HepG2 (cell line): Measurements from ENCODE around the gene MIGA2. TPM values are rescaled to one million over a fixed set of nuclear protein-coding genes. Genes with fewer than 3 reads are reported as not detected.

Experiments
- ATF7 ChIP-seq, 2 experiments: fragments of 450-650 bp in 1 of 2; sonication (generic) in 1 of 2; formaldehyde crosslinking in 1 of 2; IDR thresholded peaks; 2 replicates each; pipeline versions ENCODE4 v1.4.0 to v1.6.1; 2016 to 2020; ENCODE audit warnings: antibody characterized with exemption in 1 of 2, mild to moderate bottlenecking in 1 of 2, missing genetic modification reagents in 1 of 2
- BRD4 ChIP-seq: sonication (generic); formaldehyde crosslinking; IDR thresholded peaks from 2 replicates; pipeline ENCODE4 v1.4.0; 2020; ENCODE audit warnings: missing genetic modification reagents
- DMTF1 ChIP-seq: sonication (generic); formaldehyde crosslinking; IDR thresholded peaks from 2 replicates; pipeline ENCODE4 v1.4.0; 2020; ENCODE audit warnings: mild to moderate bottlenecking, missing genetic modification reagents
- ELK4 ChIP-seq: sonication (generic); formaldehyde crosslinking; IDR thresholded peaks from 2 replicates; pipeline ENCODE4 v1.9.0; 2021; ENCODE audit warnings: missing genetic modification reagents, borderline replicate concordance
- FOXO1 ChIP-seq: sonication (generic); formaldehyde crosslinking; IDR thresholded peaks from 2 replicates; pipeline ENCODE4 v1.4.0; 2020; ENCODE audit warnings: missing genetic modification reagents
- HDAC1 ChIP-seq: sonication (generic); formaldehyde crosslinking; IDR thresholded peaks from 2 replicates; pipeline ENCODE4 v1.5.1; 2020; ENCODE audit warnings: mild to moderate bottlenecking, missing genetic modification reagents
- HNF1B ChIP-seq: sonication (generic); formaldehyde crosslinking; IDR thresholded peaks from 2 replicates; pipeline ENCODE4 v1.5.1; 2020; ENCODE audit warnings: mild to moderate bottlenecking, moderate library complexity, missing genetic modification reagents
- IRF1 ChIP-seq: sonication (generic); formaldehyde crosslinking; IDR thresholded peaks from 2 replicates; pipeline ENCODE4 v1.4.0; 2020; ENCODE audit warnings: low read depth, mild to moderate bottlenecking, missing genetic modification reagents
- KAT2B ChIP-seq: fragments of 150-350 bp; IDR thresholded peaks from 2 replicates; pipeline ENCODE4 v1.6.1; 2014; ENCODE audit warnings: low read depth, low read length, borderline replicate concordance
- MAFG ChIP-seq: sonication (generic); formaldehyde crosslinking; IDR thresholded peaks from 2 replicates; pipeline ENCODE4 v1.5.1; 2020; ENCODE audit warnings: mild to moderate bottlenecking, missing genetic modification reagents
- MAFK ChIP-seq, 2 experiments: IDR thresholded peaks in 1 of 2; conservative IDR thresholded peaks in 1 of 2; 2 replicates each; pipeline ENCODE4 v1.6.1; 2011; ENCODE audit warnings: improper control_type of control experiment in 2 of 2, low read length in 2 of 2
- NONO ChIP-seq, 2 experiments: fragments of 450-650 bp in 1 of 2; sonication (generic) in 1 of 2; formaldehyde crosslinking in 1 of 2; IDR thresholded peaks in 1 of 2; conservative IDR thresholded peaks in 1 of 2; 2 replicates each; pipeline versions ENCODE4 v1.6.1 to v1.8.0; 2017 to 2022; ENCODE audit warnings: mild to moderate bottlenecking in 1 of 2, missing genetic modification reagents in 1 of 2, moderate library complexity in 1 of 2
- POGK ChIP-seq: sonication (generic); formaldehyde crosslinking; conservative IDR thresholded peaks from 2 replicates; pipeline ENCODE4 v1.8.0; 2022; ENCODE audit warnings: mild to moderate bottlenecking, moderate library complexity, missing genetic modification reagents
- THRA ChIP-seq: sonication (generic); formaldehyde crosslinking; IDR thresholded peaks from 2 replicates; pipeline ENCODE4 v1.4.0; 2020; ENCODE audit warnings: missing genetic modification reagents, borderline replicate concordance
- ZNF121 ChIP-seq: sonication (generic); formaldehyde crosslinking; IDR thresholded peaks from 2 replicates; pipeline ENCODE4 v1.5.0; 2020; ENCODE audit warnings: mild to moderate bottlenecking, missing genetic modification reagents
- ZNF234 ChIP-seq: sonication (generic); formaldehyde crosslinking; conservative IDR thresholded peaks from 2 replicates; pipeline ENCODE4 v1.5.1; 2020; ENCODE audit warnings: mild to moderate bottlenecking, missing genetic modification reagents
- ZNF296 ChIP-seq: sonication (generic); formaldehyde crosslinking; conservative IDR thresholded peaks from 2 replicates; pipeline ENCODE4 v1.5.0; 2020; ENCODE audit warnings: mild to moderate bottlenecking, missing genetic modification reagents
- ZNF468 ChIP-seq: sonication (generic); formaldehyde crosslinking; IDR thresholded peaks from 2 replicates; pipeline ENCODE4 v1.8.0; 2022; ENCODE audit warnings: mild to moderate bottlenecking, moderate library complexity, missing genetic modification reagents
- ZNF766 ChIP-seq: sonication (generic); formaldehyde crosslinking; IDR thresholded peaks from 2 replicates; pipeline ENCODE4 v1.5.0; 2020; ENCODE audit warnings: missing genetic modification reagents, borderline replicate concordance
- polyA plus RNA-seq, 8 experiments: library from polyadenylated mRNA; depleted of rRNA in 3 of 8; stranded (reverse) in 7 of 8; unstranded in 1 of 8; fragments of >200 nt; fragmentation: Illumina TruSeq in 4 of 8; extraction: Trizol in 4 of 8; gene quantifications; 2 replicates each; pipeline versions ENCODE4 v1.2.1 to v1.2.3, GENCODE V29; 2011 to 2016; ENCODE audit warnings: low read depth in 4 of 8, missing spikeins in 1 of 8, mixed read lengths in 1 of 8; ENCODE audit not compliant: insufficient read depth in 1 of 8
- total RNA-seq, 5 experiments: library from RNA; depleted of rRNA; stranded (reverse); fragments of >200 nt; fragmentation: Illumina TruSeq; extraction: Trizol; gene quantifications; 2 replicates each; pipeline ENCODE4 v1.2.3, GENCODE V29; 2016; ENCODE audit warnings: low read depth in 1 of 5

The MIGA2 gene
- total and polyA plus RNA-seq, 2 of the 13 experiments (the other 11 are each of a cell fraction or from before 2014, with no cell fraction given) = 10.8 to 17.1 TPM

GRCh38 chr9:129064499-129064908 is 28.1 kb downstream of the MIGA2 start (continued):
- TF ChIP-seq DMTF1 (CRISPR knock-in tag) = no peak
- TF ChIP-seq MAFK (conservative IDR thresholded peaks at IDR 0.05 in 1 of 2, IDR thresholded peaks at IDR 0.05 in 1 of 2; ENCODE audit: low read length in 2 of 2) = no peak
- TF ChIP-seq FOXO1 (CRISPR knock-in tag) = peak; percentile 75
- peak; percentile 65; the same call in 1 of the 2 replicates for TF ChIP-seq ZNF121
- peak; percentile 75 for TF ChIP-seq HDAC1 (CRISPR knock-in tag)
- no peak for TF ChIP-seq BRD4 (CRISPR knock-in tag)
- no peak for TF ChIP-seq ELK4 (CRISPR knock-in tag)
- peak; percentile 81 for TF ChIP-seq THRA (CRISPR knock-in tag)
- no peak; the same call in 1 of the 2 replicates for TF ChIP-seq POGK (CRISPR knock-in tag)
- no peak for TF ChIP-seq ZNF296 (CRISPR knock-in tag)
- no peak for TF ChIP-seq KAT2B
- TF ChIP-seq NONO (IDR thresholded peaks at IDR 0.05) = no peak
- TF ChIP-seq NONO (CRISPR knock-in tag; conservative IDR thresholded peaks at IDR 0.05) = peak; percentile 88
- no peak for TF ChIP-seq IRF1
- peak; percentile 86 for TF ChIP-seq HNF1B (CRISPR knock-in tag)
- TF ChIP-seq ZNF234 = no peak
- no peak for TF ChIP-seq MAFG (CRISPR knock-in tag)
- TF ChIP-seq ZNF468 (CRISPR knock-in tag) = no peak
- TF ChIP-seq ZNF766 (CRISPR knock-in tag) = no peak
- peak; percentile 73 for TF ChIP-seq ATF7 (IDR thresholded peaks at IDR 0.05)
- TF ChIP-seq ATF7 (CRISPR knock-in tag; IDR thresholded peaks at IDR 0.05) = peak; percentile 90
